ENCODE results near the gene CNTFR.

CNTFR gene

GRCh38 chr9:34551751-34552605 is 37.5 kb downstream of the CNTFR start:
- Histone ChIP-seq H3K56ac (ENCODE audit: low read length) (no peak overlapping the region), H3K36me3 (ENCODE audit: control insufficient read depth, insufficient read depth, low read length) (no peaks in the 10 kb centered on the region), H4K5ac (ENCODE audit: low read length) (no peak overlapping the region), H3K27me3 (ENCODE audit: insufficient read depth, low read length, poor library complexity) (no peaks in the 10 kb centered on the region), H2BK15ac (replicated peaks; ENCODE audit: low read depth) (no peak overlapping the region), H3K23ac (ENCODE audit: low read length) (no peak overlapping the region), H4K8ac (ENCODE audit: low read depth, low read length) (no peak overlapping the region), H3K4ac (ENCODE audit: low read depth, low read length) (no peak overlapping the region), H3K4me3 (ENCODE audit: low read length) (no peak overlapping the region), H3K18ac (ENCODE audit: low read length) (no peak overlapping the region), H3K79me1 (ENCODE audit: low read length) (no peaks in the 10 kb centered on the region), H2BK5ac (ENCODE audit: low read length) (no peak overlapping the region), H3K9ac (ENCODE audit: low read length) (no peak overlapping the region), H3K4me2 (ENCODE audit: low read length) (no peak overlapping the region), H3K79me2 (ENCODE audit: control insufficient read depth, insufficient read depth, low read length) (no peaks in the 10 kb centered on the region), H3K27ac (ENCODE audit: low read depth, low read length) (no peak overlapping the region), H2BK120ac (ENCODE audit: low read depth, low read length) (no peak overlapping the region), H2AK5ac (ENCODE audit: low read length) (no peak overlapping the region), H3K4me1 (ENCODE audit: control insufficient read depth, low read depth, low read length) (peaks cover 1% of the 10 kb centered on the region)
- no CpG with 5 or more reads among the region's 20 CpGs for WGBS (ENCODE audit: extremely low coverage, insufficient coverage, low lambda C conversion rate)
- no peak for DNase-seq

GRCh38 chr9:34550681-34551270 is 38.7 kb downstream of the CNTFR start:
- Histone ChIP-seq H4K8ac (ENCODE audit: low read depth, low read length) (no peak overlapping the region), H4K5ac (ENCODE audit: low read length) (no peak overlapping the region), H3K23ac (ENCODE audit: low read length) (no peak overlapping the region), H3K56ac (ENCODE audit: low read length) (no peak overlapping the region), H3K18ac (ENCODE audit: low read length) (no peak overlapping the region), H3K4me2 (ENCODE audit: low read length) (no peak overlapping the region), H3K79me2 (ENCODE audit: control insufficient read depth, insufficient read depth, low read length) (no peaks in the 10 kb centered on the region), H3K4me1 (ENCODE audit: control insufficient read depth, low read depth, low read length) (peaks cover 1% of the 10 kb centered on the region), H3K27ac (ENCODE audit: low read depth, low read length) (no peak overlapping the region), H3K4me3 (ENCODE audit: low read length) (no peak overlapping the region), H2AK5ac (ENCODE audit: low read length) (no peak overlapping the region), H2BK15ac (replicated peaks; ENCODE audit: low read depth) (no peak overlapping the region), H3K36me3 (ENCODE audit: control insufficient read depth, insufficient read depth, low read length) (no peaks in the 10 kb centered on the region), H3K4ac (ENCODE audit: low read depth, low read length) (no peak overlapping the region), H3K9ac (ENCODE audit: low read length) (no peak overlapping the region), H2BK120ac (ENCODE audit: low read depth, low read length) (no peak overlapping the region), H3K27me3 (ENCODE audit: insufficient read depth, low read length, poor library complexity) (no peaks in the 10 kb centered on the region), H3K79me1 (ENCODE audit: low read length) (no peaks in the 10 kb centered on the region), H2BK5ac (ENCODE audit: low read length) (no peak overlapping the region)
- no peak for DNase-seq
- WGBS (ENCODE audit: extremely low coverage, insufficient coverage, low lambda C conversion rate): no CpG with 5 or more reads among the region's 5 CpGs

- Histone ChIP-seq H3K18ac (ENCODE audit: low read length) (no peak overlapping the region), H3K27ac (ENCODE audit: low read depth, low read length) (no peak overlapping the region), H3K36me3 (ENCODE audit: control insufficient read depth, insufficient read depth, low read length) (no peaks in the 10 kb centered on the region), H3K79me1 (ENCODE audit: low read length) (no peaks in the 10 kb centered on the region), H4K8ac (ENCODE audit: low read depth, low read length) (no peak overlapping the region), H3K4me2 (ENCODE audit: low read length) (no peak overlapping the region), H2BK120ac (ENCODE audit: low read depth, low read length) (no peak overlapping the region), H2BK15ac (replicated peaks; ENCODE audit: low read depth) (no peak overlapping the region), H2BK5ac (ENCODE audit: low read length) (no peak overlapping the region), H3K9ac (ENCODE audit: low read length) (no peak overlapping the region), H3K27me3 (ENCODE audit: insufficient read depth, low read length, poor library complexity) (no peaks in the 10 kb centered on the region), H3K56ac (ENCODE audit: low read length) (no peak overlapping the region), H2AK5ac (ENCODE audit: low read length) (no peak overlapping the region), H3K4me3 (ENCODE audit: low read length) (no peak overlapping the region), H4K5ac (ENCODE audit: low read length) (no peak overlapping the region), H3K79me2 (ENCODE audit: control insufficient read depth, insufficient read depth, low read length) (no peaks in the 10 kb centered on the region), H3K23ac (ENCODE audit: low read length) (no peak overlapping the region), H3K4me1 (ENCODE audit: control insufficient read depth, low read depth, low read length) (peaks cover 1% of the 10 kb centered on the region), H3K4ac (ENCODE audit: low read depth, low read length) (no peak overlapping the region)
- WGBS (ENCODE audit: extremely low coverage, insufficient coverage, low lambda C conversion rate): no CpG with 5 or more reads among the region's 12 CpGs
- no peak for DNase-seq
Measured at GRCh38 chr9:34550016-34550680, 39.4 kb downstream of the CNTFR start.

GRCh38 chr9:34549407-34549732 is 40.2 kb downstream of the CNTFR start:
- no peak overlapping the region for H4K5ac ChIP-seq (ENCODE audit: low read length)
- no peak overlapping the region for H3K18ac ChIP-seq (ENCODE audit: low read length)
- WGBS (ENCODE audit: extremely low coverage, insufficient coverage, low lambda C conversion rate): no CpG with 5 or more reads among the region's 5 CpGs
- H3K4ac ChIP-seq (ENCODE audit: low read depth, low read length): no peak overlapping the region
- H4K8ac ChIP-seq (ENCODE audit: low read depth, low read length): no peak overlapping the region
- no peak for DNase-seq
- no peak overlapping the region for H3K4me2 ChIP-seq (ENCODE audit: low read length)
- H3K79me2 ChIP-seq (ENCODE audit: control insufficient read depth, insufficient read depth, low read length): no peaks in the 10 kb centered on the region
- H3K27ac ChIP-seq (ENCODE audit: low read depth, low read length): no peak overlapping the region
- no peak overlapping the region for H2BK5ac ChIP-seq (ENCODE audit: low read length)
- H2BK15ac ChIP-seq (replicated peaks; ENCODE audit: low read depth): no peak overlapping the region
- H3K23ac ChIP-seq (ENCODE audit: low read length): no peak overlapping the region
- no peaks in the 10 kb centered on the region for H3K4me1 ChIP-seq (ENCODE audit: control insufficient read depth, low read depth, low read length)
- H3K4me3 ChIP-seq (ENCODE audit: low read length): no peak overlapping the region
- no peak overlapping the region for H2BK120ac ChIP-seq (ENCODE audit: low read depth, low read length)
- no peaks in the 10 kb centered on the region for H3K79me1 ChIP-seq (ENCODE audit: low read length)
- no peaks in the 10 kb centered on the region for H3K27me3 ChIP-seq (ENCODE audit: insufficient read depth, low read length, poor library complexity)
- H3K56ac ChIP-seq (ENCODE audit: low read length): no peak overlapping the region
- H2AK5ac ChIP-seq (ENCODE audit: low read length): no peak overlapping the region
- no peaks in the 10 kb centered on the region for H3K36me3 ChIP-seq (ENCODE audit: control insufficient read depth, insufficient read depth, low read length)
- H3K9ac ChIP-seq (ENCODE audit: low read length): no peak overlapping the region

- H4K5ac ChIP-seq (ENCODE audit: low read length): no peak overlapping the region
- no CpG with 5 or more reads among the region's 13 CpGs for WGBS (ENCODE audit: extremely low coverage, insufficient coverage, low lambda C conversion rate)
- H2BK120ac ChIP-seq (ENCODE audit: low read depth, low read length): no peak overlapping the region
- H3K4ac ChIP-seq (ENCODE audit: low read depth, low read length): no peak overlapping the region
- DNase-seq: peak; percentile 68
- no peak overlapping the region for H3K56ac ChIP-seq (ENCODE audit: low read length)
- H3K27me3 ChIP-seq (ENCODE audit: insufficient read depth, low read length, poor library complexity): no peaks in the 10 kb centered on the region
- no peak overlapping the region for H3K9ac ChIP-seq (ENCODE audit: low read length)
- no peak overlapping the region for H3K18ac ChIP-seq (ENCODE audit: low read length)
- H3K79me2 ChIP-seq (ENCODE audit: control insufficient read depth, insufficient read depth, low read length): no peaks in the 10 kb centered on the region
- no peak overlapping the region for H2BK15ac ChIP-seq (replicated peaks; ENCODE audit: low read depth)
- no peak overlapping the region for H3K23ac ChIP-seq (ENCODE audit: low read length)
- H4K8ac ChIP-seq (ENCODE audit: low read depth, low read length): no peak overlapping the region
- no peak overlapping the region for H3K27ac ChIP-seq (ENCODE audit: low read depth, low read length)
- no peak overlapping the region for H2BK5ac ChIP-seq (ENCODE audit: low read length)
- H3K4me1 ChIP-seq (ENCODE audit: control insufficient read depth, low read depth, low read length): no peaks in the 10 kb centered on the region
- no peaks in the 10 kb centered on the region for H3K36me3 ChIP-seq (ENCODE audit: control insufficient read depth, insufficient read depth, low read length)
- H2AK5ac ChIP-seq (ENCODE audit: low read length): no peak overlapping the region
- no peak overlapping the region for H3K4me3 ChIP-seq (ENCODE audit: low read length)
- no peaks in the 10 kb centered on the region for H3K79me1 ChIP-seq (ENCODE audit: low read length)
- H3K4me2 ChIP-seq (ENCODE audit: low read length): no peak overlapping the region
Measured at GRCh38 chr9:34547960-34548611, 41.4 kb downstream of the CNTFR start.
